Measurements from ENCODE around the gene AEN.

DNA sequence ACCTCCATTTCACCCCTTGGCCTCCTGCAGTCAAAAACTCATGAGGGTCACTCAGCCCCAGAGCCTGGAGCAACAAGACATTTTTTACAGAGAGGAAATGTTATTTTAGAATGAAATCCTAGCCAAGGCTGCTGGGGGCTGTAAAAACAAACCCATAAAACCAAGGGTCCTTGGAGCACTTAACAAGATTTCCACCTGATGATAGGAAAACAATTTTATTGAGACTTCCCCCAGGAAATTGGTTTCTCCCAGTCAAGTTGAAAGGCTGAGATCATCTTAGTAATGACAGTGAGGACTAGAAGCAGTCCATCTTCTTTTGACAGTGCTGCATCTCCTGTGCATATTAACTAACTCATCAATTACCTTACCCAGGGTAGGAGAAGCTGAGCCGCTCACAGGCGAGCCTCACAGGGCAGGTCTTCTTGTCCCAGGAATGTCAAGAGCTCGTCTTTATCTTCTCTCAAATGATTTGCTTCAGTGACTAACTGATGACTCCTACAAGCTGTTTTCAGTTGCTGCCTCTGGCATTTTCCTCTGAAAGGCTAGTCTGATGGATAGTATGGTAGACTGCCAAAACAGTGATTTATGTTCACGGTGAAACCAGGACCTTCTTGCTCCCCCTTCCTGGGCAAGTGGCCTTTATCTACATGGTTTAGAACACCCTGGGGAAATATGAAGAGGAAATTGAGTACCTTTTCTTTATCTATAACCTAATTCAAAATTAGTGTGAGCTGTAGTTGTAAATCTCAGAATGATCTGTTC, 34.6 kb upstream of the AEN start:
- TF ChIP-seq CTCF (IDR thresholded peaks at IDR 0.05) (no peak), EP300 (IDR thresholded peaks at IDR 0.05) (no peak), POLR2A (IDR thresholded peaks at IDR 0.05; ENCODE audit: low read depth) (no peak), POLR2AphosphoS5 (IDR thresholded peaks at IDR 0.05) (no peak)
